Measurements from ENCODE around the gene DIPK1A.

- TF ChIP-seq CTCF (conservative IDR thresholded peaks at IDR 0.05; ENCODE audit: low read depth, low read length) = no peak
- TF ChIP-seq EZH2 (IDR thresholded peaks at IDR 0.05; ENCODE audit: low read length, unreplicated experiment) = no peak
Measured at GRCh38 chr1:92840600-92840999, 120.7 kb downstream of the DIPK1A start.
